ENCODE measurements around the gene PLD5.

Gene PLD5

DNA sequence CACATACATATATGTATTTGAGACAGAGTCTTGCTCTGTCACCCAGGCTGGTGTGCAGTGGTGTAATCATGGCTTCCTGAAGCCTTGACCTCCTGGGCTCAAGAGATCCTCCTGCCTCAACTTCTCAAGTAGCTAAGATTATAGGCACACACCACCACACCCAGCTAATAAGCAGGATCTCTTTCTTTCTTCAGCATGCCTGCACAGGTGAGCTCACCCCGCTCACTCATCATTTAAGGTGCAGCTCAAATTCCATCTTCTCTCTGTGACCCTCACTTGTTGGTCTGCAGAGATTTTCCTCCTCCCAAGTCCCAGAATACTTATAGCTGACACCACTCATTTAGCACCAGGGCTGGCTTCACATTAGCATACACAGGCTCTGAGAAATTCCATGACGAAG lies 316.5 kb downstream of the PLD5 start:
- 41% methylated on average over 1 of the region's 2 CpGs for WGBS
- no peak overlapping the region for H3K4me3 ChIP-seq (ENCODE audit: low read length)
- H3K27me3 ChIP-seq (ENCODE audit: insufficient read depth, low read length): no peaks in the 10 kb centered on the region
- no peak overlapping the region for H3K27ac ChIP-seq (ENCODE audit: low read depth, low read length)
- no peaks in the 10 kb centered on the region for H3K36me3 ChIP-seq (ENCODE audit: insufficient read depth, low read length)
- no peak overlapping the region for H3K9ac ChIP-seq (ENCODE audit: low read depth, low read length)
- peaks cover 54% of the 10 kb centered on the region for H3K4me1 ChIP-seq (ENCODE audit: insufficient read depth, low read length)
- no peaks in the 10 kb centered on the region for H3K9me3 ChIP-seq (ENCODE audit: insufficient read depth, low read depth, low read length)

DNA sequence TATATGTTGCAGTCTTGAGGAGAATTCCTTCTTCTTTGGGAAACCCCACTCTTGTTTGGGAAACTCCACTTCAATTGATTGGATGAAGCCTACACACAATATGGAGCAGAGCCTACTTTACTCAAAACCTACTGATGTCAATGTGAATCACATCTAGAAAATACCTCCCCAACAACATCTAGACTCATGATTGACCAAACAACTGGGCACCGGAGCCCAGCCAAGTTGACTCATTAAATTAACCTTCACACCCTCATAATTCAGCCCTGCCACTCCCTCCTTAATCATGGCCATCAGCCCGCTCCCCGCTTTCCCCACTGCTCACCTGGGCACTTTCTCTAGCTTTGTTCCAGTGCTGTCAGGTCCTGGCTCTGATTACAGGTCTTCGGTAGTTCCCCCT lies 317.5 kb downstream of the PLD5 start:
- peaks cover 44% of the 10 kb centered on the region for H3K4me1 ChIP-seq (ENCODE audit: insufficient read depth, low read length)
- H3K27ac ChIP-seq (ENCODE audit: low read depth, low read length): no peak overlapping the region
- 95% methylated on average over 4 of the region's 4 CpGs for WGBS
- H3K4me3 ChIP-seq (ENCODE audit: low read length): no peak overlapping the region
- H3K27me3 ChIP-seq (ENCODE audit: insufficient read depth, low read length): no peaks in the 10 kb centered on the region
- H3K9ac ChIP-seq (ENCODE audit: low read depth, low read length): no peak overlapping the region
- no peaks in the 10 kb centered on the region for H3K9me3 ChIP-seq (ENCODE audit: insufficient read depth, low read depth, low read length)
- H3K36me3 ChIP-seq (ENCODE audit: insufficient read depth, low read length): no peaks in the 10 kb centered on the region

- no peak overlapping the region for H3K9ac ChIP-seq (ENCODE audit: low read depth, low read length)
- no peaks in the 10 kb centered on the region for H3K27me3 ChIP-seq (ENCODE audit: insufficient read depth, low read length)
- no peak overlapping the region for H3K27ac ChIP-seq (ENCODE audit: low read depth, low read length)
- no peaks in the 10 kb centered on the region for H3K9me3 ChIP-seq (ENCODE audit: insufficient read depth, low read depth, low read length)
- 91% methylated on average over 6 of the region's 7 CpGs for WGBS
- no peak overlapping the region for H3K4me3 ChIP-seq (ENCODE audit: low read length)
- peaks cover 32% of the 10 kb centered on the region for H3K4me1 ChIP-seq (ENCODE audit: insufficient read depth, low read length)
- no peaks in the 10 kb centered on the region for H3K36me3 ChIP-seq (ENCODE audit: insufficient read depth, low read length)
These were observed 318.6 kb downstream of the PLD5 start for GRCh38 chr1:242205622-242206489.

GRCh38 chr1:242203262-242203661 lies 321.2 kb downstream of the PLD5 start:
- 86% methylated on average over 6 of the region's 6 CpGs for WGBS

GRCh38 chr1:242201090-242201489 lies 323.4 kb downstream of the PLD5 start:
- WGBS: 93% methylated on average over 2 of the region's 2 CpGs
- Histone ChIP-seq H3K36me3 (ENCODE audit: insufficient read depth, low read length) (no peaks in the 10 kb centered on the region), H3K9me3 (ENCODE audit: insufficient read depth, low read depth, low read length) (no peaks in the 10 kb centered on the region; the same call in 1 of the 2 replicates), H3K27ac (ENCODE audit: low read depth, low read length) (no peak overlapping the region), H3K27me3 (ENCODE audit: insufficient read depth, low read length) (no peaks in the 10 kb centered on the region), H3K9ac (ENCODE audit: low read depth, low read length) (no peak overlapping the region), H3K4me1 (ENCODE audit: insufficient read depth, low read length) (peaks cover 13% of the 10 kb centered on the region), H3K4me3 (ENCODE audit: low read length) (no peak overlapping the region)

More at GRCh38 chr1:242203262-242203661, 321.2 kb downstream of the PLD5 start:
- no peaks in the 10 kb centered on the region for H3K27me3 ChIP-seq (ENCODE audit: insufficient read depth, low read length)
- H3K4me3 ChIP-seq (ENCODE audit: low read length): no peak overlapping the region
- no peaks in the 10 kb centered on the region; the same call in 1 of the 2 replicates for H3K9me3 ChIP-seq (ENCODE audit: insufficient read depth, low read depth, low read length)
- no peaks in the 10 kb centered on the region for H3K36me3 ChIP-seq (ENCODE audit: insufficient read depth, low read length)
- H3K27ac ChIP-seq (ENCODE audit: low read depth, low read length): no peak overlapping the region
- no peak overlapping the region for H3K9ac ChIP-seq (ENCODE audit: low read depth, low read length)
- H3K4me1 ChIP-seq (ENCODE audit: insufficient read depth, low read length): peaks cover 15% of the 10 kb centered on the region

GRCh38 chr1:242199776-242200458 lies 324.6 kb downstream of the PLD5 start:
- H3K27me3 ChIP-seq (ENCODE audit: insufficient read depth, low read length): no peaks in the 10 kb centered on the region
- H3K9ac ChIP-seq (ENCODE audit: low read depth, low read length): no peak overlapping the region
- no peaks in the 10 kb centered on the region; the same call in 1 of the 2 replicates for H3K9me3 ChIP-seq (ENCODE audit: insufficient read depth, low read depth, low read length)
- H3K4me1 ChIP-seq (ENCODE audit: insufficient read depth, low read length): peaks cover 13% of the 10 kb centered on the region
- no peak overlapping the region for H3K27ac ChIP-seq (ENCODE audit: low read depth, low read length)
- H3K4me3 ChIP-seq (ENCODE audit: low read length): no peak overlapping the region
- H3K36me3 ChIP-seq (ENCODE audit: insufficient read depth, low read length): no peaks in the 10 kb centered on the region
- 91% methylated on average over 8 of the region's 8 CpGs for WGBS

DNA sequence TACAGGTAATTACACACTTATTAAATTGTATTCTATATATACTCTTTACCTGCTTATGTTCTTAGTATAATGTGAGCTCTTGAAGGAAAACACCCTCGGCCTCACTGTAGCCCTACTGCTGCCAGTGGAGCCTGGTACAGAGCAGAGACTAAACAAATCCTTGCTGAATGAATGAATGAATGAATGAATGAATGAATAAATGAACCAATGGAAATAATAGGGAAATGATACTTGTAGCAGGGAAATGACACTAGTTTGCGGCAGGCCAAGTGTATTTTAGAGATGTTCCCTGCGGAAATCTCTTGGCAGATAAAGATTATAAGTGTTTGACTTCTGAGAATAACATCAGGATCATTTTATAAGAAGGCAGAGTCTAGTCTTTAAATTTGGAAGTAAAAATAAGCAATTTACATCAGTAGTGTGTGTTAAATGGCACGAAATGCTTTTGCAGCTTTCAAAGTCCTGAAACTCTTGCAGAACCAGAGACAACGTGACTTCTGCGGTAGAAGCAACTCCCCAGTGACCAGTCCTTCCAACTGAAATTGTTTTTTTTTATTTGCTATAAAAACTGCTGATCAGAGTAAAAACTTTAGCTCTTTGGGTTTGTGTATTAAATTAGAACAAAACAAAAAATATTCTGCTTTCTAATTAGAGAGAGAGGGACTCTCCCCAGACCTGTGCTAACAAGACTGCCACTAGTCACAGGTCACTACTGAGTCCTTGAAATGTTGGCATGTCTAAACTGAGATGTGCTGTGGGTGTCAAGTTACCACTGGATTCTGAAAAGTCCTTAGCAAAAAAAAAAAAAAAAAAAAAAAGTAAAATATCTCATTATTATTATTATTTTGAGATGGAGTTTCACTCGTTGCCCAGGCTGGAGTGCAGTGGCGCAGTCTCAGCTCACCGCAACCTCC lies 326.3 kb downstream of the PLD5 start:
- no peaks in the 10 kb centered on the region for H3K36me3 ChIP-seq (ENCODE audit: insufficient read depth, low read length)
- 92% methylated on average over 9 of the region's 9 CpGs for WGBS
- H3K27ac ChIP-seq (ENCODE audit: low read depth, low read length): no peak overlapping the region
- no peak overlapping the region for H3K9ac ChIP-seq (ENCODE audit: low read depth, low read length)
- H3K9me3 ChIP-seq (ENCODE audit: insufficient read depth, low read depth, low read length): no peaks in the 10 kb centered on the region; the same call in 1 of the 2 replicates
- H3K4me1 ChIP-seq (ENCODE audit: insufficient read depth, low read length): peaks cover 13% of the 10 kb centered on the region
- no peaks in the 10 kb centered on the region for H3K27me3 ChIP-seq (ENCODE audit: insufficient read depth, low read length)
- H3K4me3 ChIP-seq (ENCODE audit: low read length): no peak overlapping the region

GRCh38 chr1:242196914-242197313 lies 327.6 kb downstream of the PLD5 start:
- Histone ChIP-seq H3K27ac (ENCODE audit: low read depth, low read length) (no peak overlapping the region), H3K27me3 (ENCODE audit: insufficient read depth, low read length) (no peaks in the 10 kb centered on the region), H3K4me1 (ENCODE audit: insufficient read depth, low read length) (peaks cover 13% of the 10 kb centered on the region), H3K9me3 (ENCODE audit: insufficient read depth, low read depth, low read length) (no peaks in the 10 kb centered on the region; the same call in 1 of the 2 replicates), H3K9ac (ENCODE audit: low read depth, low read length) (no peak overlapping the region), H3K4me3 (ENCODE audit: low read length) (no peak overlapping the region), H3K36me3 (ENCODE audit: insufficient read depth, low read length) (no peaks in the 10 kb centered on the region)
- WGBS: 97% methylated on average over 5 of the region's 5 CpGs

DNA sequence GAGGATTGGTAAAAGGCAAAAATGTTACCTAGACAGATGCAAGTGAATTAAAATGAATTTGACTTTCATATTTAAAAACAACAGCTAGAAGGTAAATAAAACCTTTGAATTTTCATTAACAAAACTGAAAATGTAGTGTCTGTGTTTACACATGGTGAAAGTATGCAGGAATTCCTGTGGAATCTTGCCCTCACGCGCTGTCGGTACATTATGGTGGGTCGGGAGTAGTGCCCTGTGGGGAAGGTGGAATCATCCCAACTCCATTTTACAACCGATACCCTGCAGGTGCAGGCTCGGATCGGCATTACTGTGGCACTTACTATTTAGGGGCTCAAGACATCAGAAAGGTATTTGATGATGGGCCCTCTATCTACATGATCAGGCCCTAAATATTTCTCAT lies 328.4 kb downstream of the PLD5 start:
- Histone ChIP-seq H3K4me3 (ENCODE audit: low read length) (no peak overlapping the region), H3K9me3 (ENCODE audit: insufficient read depth, low read depth, low read length) (no peaks in the 10 kb centered on the region; the same call in 1 of the 2 replicates), H3K27ac (ENCODE audit: low read depth, low read length) (no peak overlapping the region), H3K27me3 (ENCODE audit: insufficient read depth, low read length) (no peaks in the 10 kb centered on the region), H3K4me1 (ENCODE audit: insufficient read depth, low read length) (peaks cover 13% of the 10 kb centered on the region), H3K9ac (ENCODE audit: low read depth, low read length) (no peak overlapping the region), H3K36me3 (ENCODE audit: insufficient read depth, low read length) (no peaks in the 10 kb centered on the region)
- WGBS: 81% methylated on average over 7 of the region's 7 CpGs

GRCh38 chr1:242189591-242189990 lies 334.9 kb downstream of the PLD5 start:
- WGBS: 94% methylated on average over 2 of the region's 2 CpGs
- no peaks in the 10 kb centered on the region for H3K36me3 ChIP-seq (ENCODE audit: insufficient read depth, low read length)

More at GRCh38 chr1:242189591-242189990, 334.9 kb downstream of the PLD5 start:
- no peak overlapping the region for H3K4me3 ChIP-seq (ENCODE audit: low read length)
- no peak overlapping the region for H3K27ac ChIP-seq (ENCODE audit: low read depth, low read length)
- H3K9ac ChIP-seq (ENCODE audit: low read depth, low read length): no peak overlapping the region
- H3K27me3 ChIP-seq (ENCODE audit: insufficient read depth, low read length): no peaks in the 10 kb centered on the region
- peaks cover 16% of the 10 kb centered on the region for H3K4me1 ChIP-seq (ENCODE audit: insufficient read depth, low read length)
- H3K9me3 ChIP-seq (ENCODE audit: insufficient read depth, low read depth, low read length): no peaks in the 10 kb centered on the region

Data from HUES64 (cell line).